ENCODE results near the gene LSM5.
"Not testable (repeated sequence)": the region's sequence is repeated elsewhere in the genome, so short reads cannot be mapped to it uniquely, and the experiment has no call there.

LSM5 gene

GRCh38 chr7:32472015-32472414 lies 18.2 kb downstream of the LSM5 start:
- Histone ChIP-seq H3K79me1 (replicated peaks; ENCODE audit: low read length, poor library complexity, severe bottlenecking) (no peaks in the 10 kb centered on the region), H3K4me2 (ENCODE audit: low read length, poor library complexity, severe bottlenecking) (no peak overlapping the region), H3K4ac (ENCODE audit: low read depth in 1 of 2, low read length in 2 of 2) (no peak overlapping the region), H2AK5ac (ENCODE audit: low read length, severe bottlenecking) (no peak overlapping the region), H3K4me1 (ENCODE audit: control insufficient read depth, insufficient read depth, low read depth, low read length) (no peaks in the 10 kb centered on the region), H2BK120ac (ENCODE audit: low read depth, low read length) (no peak overlapping the region), H3K14ac (ENCODE audit: low read length in 2 of 2) (no peak overlapping the region), H3K23ac (ENCODE audit: low read length in 2 of 2) (no peak overlapping the region), H3K9ac (ENCODE audit: low read length) (no peak overlapping the region), H3K9me3 (ENCODE audit: control insufficient read depth, low read length) (no peaks in the 10 kb centered on the region), H2BK15ac (ENCODE audit: low read depth, poor library complexity, severe bottlenecking) (no peak overlapping the region), H3K18ac (ENCODE audit: low read depth in 1 of 2, low read length in 2 of 2) (no peak overlapping the region), H3K4me3 (ENCODE audit: insufficient read depth in 1 of 2, low read depth in 1 of 2, low read length in 2 of 2) (no peak overlapping the region), H3K27ac (ENCODE audit: low read length, poor library complexity, severe bottlenecking) (no peak overlapping the region), H2AFZ (ENCODE audit: low read depth, low read length) (no peak overlapping the region), H4K91ac (ENCODE audit: low read length) (no peak overlapping the region), H2BK5ac (ENCODE audit: low read depth, low read length, poor library complexity, severe bottlenecking) (no peak overlapping the region), H3K27me3 (ENCODE audit: control insufficient read depth in 1 of 2, insufficient read depth in 1 of 2, low read length in 2 of 2) (peaks cover 0 to 6% of the 10 kb centered on the region in 2 experiments), H3K36me3 (ENCODE audit: control insufficient read depth in 1 of 2, insufficient read depth in 2 of 2, low read depth in 1 of 2, low read length in 2 of 2) (no peaks in the 10 kb centered on the region), H2BK12ac (ENCODE audit: low read length in 2 of 2) (no peak overlapping the region), H4K8ac (ENCODE audit: low read length) (no peak overlapping the region)
- whole genome bisulfite sequencing: 86% methylated on average over 9 of the region's 9 CpGs
- DNase-seq: no peak

DNA sequence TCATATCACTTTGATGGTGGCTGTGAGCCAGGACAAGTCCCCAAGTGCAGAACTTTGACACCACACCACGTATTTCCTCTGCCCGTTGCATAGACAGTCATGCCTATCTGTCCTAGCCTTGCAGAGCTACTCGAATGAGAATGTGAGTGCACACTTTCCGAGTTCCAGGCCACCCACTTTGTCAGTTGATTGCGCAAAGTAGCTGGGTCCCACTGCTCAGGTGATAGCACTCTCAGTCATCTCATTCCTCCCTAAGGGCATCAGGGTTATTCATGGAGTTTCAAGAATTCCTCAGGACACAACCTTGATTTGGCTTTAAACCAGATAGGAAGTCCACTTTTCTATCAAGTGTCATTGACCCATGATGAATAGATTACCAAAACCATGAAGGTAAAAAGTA lies 19.3 kb downstream of the LSM5 start:
- DNase-seq: no peak
- Histone ChIP-seq H2BK12ac (ENCODE audit: low read length in 2 of 2) (no peak overlapping the region), H3K4me3 (ENCODE audit: insufficient read depth in 1 of 2, low read depth in 1 of 2, low read length in 2 of 2) (no peak overlapping the region), H3K4ac (ENCODE audit: low read depth in 1 of 2, low read length in 2 of 2) (no peak overlapping the region), H3K23ac (ENCODE audit: low read length in 2 of 2) (no peak overlapping the region), H3K4me1 (ENCODE audit: control insufficient read depth, insufficient read depth, low read depth, low read length) (no peaks in the 10 kb centered on the region), H2AK5ac (ENCODE audit: low read length, severe bottlenecking) (no peak overlapping the region), H4K91ac (ENCODE audit: low read length) (no peak overlapping the region), H3K14ac (ENCODE audit: low read length in 2 of 2) (no peak overlapping the region), H4K8ac (ENCODE audit: low read length) (no peak overlapping the region), H3K79me1 (replicated peaks; ENCODE audit: low read length, poor library complexity, severe bottlenecking) (no peaks in the 10 kb centered on the region), H3K36me3 (ENCODE audit: control insufficient read depth in 1 of 2, insufficient read depth in 2 of 2, low read depth in 1 of 2, low read length in 2 of 2) (no peaks in the 10 kb centered on the region), H2BK15ac (ENCODE audit: low read depth, poor library complexity, severe bottlenecking) (no peak overlapping the region), H3K27me3 (ENCODE audit: control insufficient read depth in 1 of 2, insufficient read depth in 1 of 2, low read length in 2 of 2) (peaks cover 0 to 6% of the 10 kb centered on the region in 2 experiments), H2BK120ac (ENCODE audit: low read depth, low read length) (no peak overlapping the region), H3K4me2 (ENCODE audit: low read length, poor library complexity, severe bottlenecking) (no peak overlapping the region), H3K27ac (ENCODE audit: low read length, poor library complexity, severe bottlenecking) (no peak overlapping the region), H2AFZ (ENCODE audit: low read depth, low read length) (no peak overlapping the region), H3K9me3 (ENCODE audit: control insufficient read depth, low read length) (no peaks in the 10 kb centered on the region), H3K18ac (ENCODE audit: low read depth in 1 of 2, low read length in 2 of 2) (no peak overlapping the region), H3K9ac (ENCODE audit: low read length) (no peak overlapping the region), H2BK5ac (ENCODE audit: low read depth, low read length, poor library complexity, severe bottlenecking) (no peak overlapping the region)
- WGBS: 67% methylated on average over 5 of the region's 5 CpGs

GRCh38 chr7:32470004-32470403 lies 20.2 kb downstream of the LSM5 start:
- H3K9ac ChIP-seq (ENCODE audit: low read length); H2AFZ ChIP-seq (ENCODE audit: low read depth, low read length); DNase-seq; H3K18ac ChIP-seq (ENCODE audit: low read depth in 1 of 2, low read length in 2 of 2); H3K4me3 ChIP-seq (ENCODE audit: insufficient read depth in 1 of 2, low read depth in 1 of 2, low read length in 2 of 2); H3K4ac ChIP-seq (ENCODE audit: low read depth in 1 of 2, low read length in 2 of 2); H3K4me2 ChIP-seq (ENCODE audit: low read length, poor library complexity, severe bottlenecking); H3K27me3 ChIP-seq (ENCODE audit: control insufficient read depth in 1 of 2, insufficient read depth in 1 of 2, low read length in 2 of 2); H2AK5ac ChIP-seq (ENCODE audit: low read length, severe bottlenecking); H2BK15ac ChIP-seq (ENCODE audit: low read depth, poor library complexity, severe bottlenecking); H2BK12ac ChIP-seq (ENCODE audit: low read length in 2 of 2); H4K8ac ChIP-seq (ENCODE audit: low read length); H3K23ac ChIP-seq (ENCODE audit: low read length in 2 of 2); H2BK120ac ChIP-seq (ENCODE audit: low read depth, low read length); H3K36me3 ChIP-seq (ENCODE audit: control insufficient read depth in 1 of 2, insufficient read depth in 2 of 2, low read depth in 1 of 2, low read length in 2 of 2); H4K91ac ChIP-seq (ENCODE audit: low read length); H3K4me1 ChIP-seq (ENCODE audit: control insufficient read depth, insufficient read depth, low read depth, low read length); H3K9me3 ChIP-seq (ENCODE audit: control insufficient read depth, low read length); H3K27ac ChIP-seq (ENCODE audit: low read length, poor library complexity, severe bottlenecking); H3K79me1 ChIP-seq (replicated peaks; ENCODE audit: low read length, poor library complexity, severe bottlenecking); H3K14ac ChIP-seq (ENCODE audit: low read length in 2 of 2); H2BK5ac ChIP-seq (ENCODE audit: low read depth, low read length, poor library complexity, severe bottlenecking): not testable (repeated sequence)
- no CpG with 5 or more reads among the region's 2 CpGs for WGBS

DNA sequence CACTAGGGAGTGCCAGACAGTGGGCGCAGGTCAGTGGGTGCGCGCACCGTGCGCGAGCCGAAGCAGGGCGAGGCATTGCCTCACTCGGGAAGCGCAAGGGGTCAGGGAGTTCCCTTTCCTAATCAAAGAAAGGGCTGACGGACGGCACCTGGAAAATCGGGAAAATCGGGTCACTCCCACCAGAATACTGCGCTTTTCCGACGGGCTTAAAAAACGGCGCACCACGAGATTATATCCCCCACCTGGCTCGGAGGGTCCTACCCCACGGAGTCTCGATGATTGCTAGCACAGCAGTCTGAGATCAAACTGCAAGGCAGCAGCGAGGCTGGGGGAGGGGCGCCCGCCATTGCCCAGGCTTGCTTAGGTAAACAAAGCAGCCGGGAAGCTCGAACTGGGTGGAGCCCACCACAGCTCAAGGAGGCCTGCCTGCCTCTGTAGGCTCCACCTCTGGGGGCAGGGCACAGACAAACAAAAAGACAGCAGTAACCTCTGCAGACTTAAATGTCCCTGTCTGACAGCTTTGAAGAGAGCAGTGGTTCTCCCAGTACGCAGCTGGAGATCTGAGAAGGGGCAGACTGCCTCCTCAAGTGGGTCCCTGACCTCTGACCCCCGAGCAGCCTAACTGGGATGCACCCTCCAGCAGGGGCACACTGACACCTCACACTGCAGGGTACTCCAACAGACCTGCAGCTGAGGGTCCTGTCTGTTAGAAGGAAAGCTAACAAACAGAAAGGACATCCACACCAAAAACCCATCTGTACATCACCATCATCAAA lies 25.4 kb downstream of the LSM5 start:
- H2BK12ac ChIP-seq (ENCODE audit: low read length in 2 of 2); H4K91ac ChIP-seq (ENCODE audit: low read length); H3K23ac ChIP-seq (ENCODE audit: low read length in 2 of 2); H2BK5ac ChIP-seq (ENCODE audit: low read depth, low read length, poor library complexity, severe bottlenecking); H3K18ac ChIP-seq (ENCODE audit: low read depth in 1 of 2, low read length in 2 of 2); H3K4me3 ChIP-seq (ENCODE audit: insufficient read depth in 1 of 2, low read depth in 1 of 2, low read length in 2 of 2); H3K4ac ChIP-seq (ENCODE audit: low read depth in 1 of 2, low read length in 2 of 2); H2AK5ac ChIP-seq (ENCODE audit: low read length, severe bottlenecking); H3K9me3 ChIP-seq (ENCODE audit: control insufficient read depth, low read length); H3K36me3 ChIP-seq (ENCODE audit: control insufficient read depth in 1 of 2, insufficient read depth in 2 of 2, low read depth in 1 of 2, low read length in 2 of 2); H4K8ac ChIP-seq (ENCODE audit: low read length); H2BK15ac ChIP-seq (ENCODE audit: low read depth, poor library complexity, severe bottlenecking); DNase-seq; H3K4me1 ChIP-seq (ENCODE audit: control insufficient read depth, insufficient read depth, low read depth, low read length); H3K14ac ChIP-seq (ENCODE audit: low read length in 2 of 2); H3K9ac ChIP-seq (ENCODE audit: low read length); H3K27ac ChIP-seq (ENCODE audit: low read length, poor library complexity, severe bottlenecking); H2BK120ac ChIP-seq (ENCODE audit: low read depth, low read length); H3K4me2 ChIP-seq (ENCODE audit: low read length, poor library complexity, severe bottlenecking); H2AFZ ChIP-seq (ENCODE audit: low read depth, low read length); H3K79me1 ChIP-seq (replicated peaks; ENCODE audit: low read length, poor library complexity, severe bottlenecking): not testable (repeated sequence)
- WGBS: 78% methylated on average over 4 of the region's 30 CpGs
- H3K27me3 ChIP-seq (ENCODE audit: control insufficient read depth in 1 of 2, insufficient read depth in 1 of 2, low read length in 2 of 2): peaks cover 10 to 13% of the 10 kb centered on the region in 2 experiments

Measured in mesenchymal stem cell (in vitro differentiated cells and primary cell).